Activated naive CD8-positive, alpha-beta T cell treated with anti-CD3 and anti-CD28 coated beads for 36 hours (primary cell): ENCODE data around the gene DLL4. TPM values are rescaled to one million over a fixed set of nuclear protein-coding genes. Genes with fewer than 3 reads are reported as not detected.

ENCODE experiments used
- total RNA-seq, 2 experiments: library from RNA; stranded (reverse); gene quantifications; one replicate each; pipeline ENCODE4 v1.2.3, GENCODE V29; 2021

The DLL4 gene
- total RNA-seq, 2 experiments from 2014 or later = not detected

Other genes with a start within 250 kb of the DLL4 start
- 10 to 100 TPM; 67.7 to 69.6 TPM for gene RAD51, start 234.2 kb upstream of the DLL4 start, total RNA-seq
- 10 to 100 TPM; 32.0 to 32.4 TPM for gene RMDN3, start 174.1 kb upstream of the DLL4 start, total RNA-seq
- 10 to 100 TPM; 35.2 to 35.9 TPM for gene GCHFR, start 165.3 kb upstream of the DLL4 start, total RNA-seq
- gene C15orf62, start 159.4 kb upstream of the DLL4 start, total RNA-seq = under 1 TPM; 0.43 to 0.50 TPM
- 10 to 100 TPM; 20.1 to 20.8 TPM for gene ZFYVE19, start 122.3 kb upstream of the DLL4 start, total RNA-seq
- gene DNAJC17, start 121.9 kb upstream of the DLL4 start, total RNA-seq = 10 to 100 TPM; 39.8 to 41.7 TPM
- not detected for gene PPP1R14D, start 100.6 kb upstream of the DLL4 start, total RNA-seq
- gene SPINT1, start 85.3 kb upstream of the DLL4 start, total RNA-seq = 1 to 10 TPM; 3.4 to 3.5 TPM
- under 1 TPM; 0.45 to 0.50 TPM for gene RHOV, start 55.1 kb upstream of the DLL4 start, total RNA-seq
- 10 to 100 TPM; 12.1 to 13.2 TPM for gene VPS18, start 34.9 kb upstream of the DLL4 start, total RNA-seq
- 10 to 100 TPM; 43.9 to 45.8 TPM for gene CHAC1, start 24.1 kb downstream of the DLL4 start, total RNA-seq
- 10 to 100 TPM; 26.1 to 26.3 TPM for gene INO80, start 186.9 kb downstream of the DLL4 start, total RNA-seq